H1 (cell line): ENCODE measurements around the gene ZNF20. TPM values are rescaled to one million over a fixed set of nuclear protein-coding genes. Genes with fewer than 3 reads are reported as not detected.
A peak's percentile ranks its signal among the peaks of the same experiment; 100 is the strongest.

ENCODE experiments used
- CTCF ChIA-PET: fragments of 300-600 bp; sonication (Branson Sonifier 250); formaldehyde crosslinking; loops from one replicate; lab custom pipeline; 2021; ENCODE audit not compliant: partially characterized antibody; lab: Charles Lee
- POLR2A ChIA-PET: fragments of 300-600 bp; sonication (Branson Sonifier 250); formaldehyde crosslinking; loops from one replicate; lab custom pipeline; 2021; ENCODE audit warnings: inconsistent platforms; ENCODE audit not compliant: partially characterized antibody; lab: Charles Lee
- DNase-seq, 2 experiments: peaks; one replicate each; pipeline versions ENCODE4 v3.0.0 to v3.0.0-alpha.2; 2010 to 2022; ENCODE audit warnings: low spot score in 2 of 2, low read depth in 1 of 2, mixed read lengths in 1 of 2
- FAIRE-seq: peaks from 2 replicates; lab custom pipeline; 2011; peaks lifted over from hg19 to GRCh38; lab: Jason Lieb, UNC
- H2AFZ ChIP-seq: 2 replicates; pipeline ENCODE4 v1.8.1; 2012; ENCODE audit warnings: low read length, inconsistent platforms
- H2AK5ac ChIP-seq: 2 replicates; pipeline ENCODE4 v1.6.1; 2013; ENCODE audit warnings: low read depth, low read length
- H2BK120ac ChIP-seq: replicated peaks from 2 replicates; pipeline ENCODE3; 2013; ENCODE audit warnings: low read depth, low read length, inconsistent platforms
- H2BK12ac ChIP-seq: 2 replicates; pipeline ENCODE4 v1.6.1; 2013; ENCODE audit warnings: low read depth, low read length
- H2BK15ac ChIP-seq: 2 replicates; pipeline ENCODE4 v1.6.1; 2013; ENCODE audit warnings: low read length
- H2BK20ac ChIP-seq: 2 replicates; pipeline ENCODE4 v1.6.1; 2013; ENCODE audit warnings: low read length
- H2BK5ac ChIP-seq: 2 replicates; pipeline ENCODE4 v1.6.1; 2013; ENCODE audit warnings: low read depth, low read length
- H3K14ac ChIP-seq: 2 replicates; pipeline ENCODE4 v1.6.1; 2013; ENCODE audit warnings: inconsistent platforms; ENCODE audit not compliant: insufficient read length
- H3K18ac ChIP-seq: 2 replicates; pipeline ENCODE4 v1.6.1; 2013; ENCODE audit warnings: low read length; ENCODE audit errors: extremely low read depth
- H3K23ac ChIP-seq: 2 replicates; pipeline ENCODE4 v1.6.1; 2013; ENCODE audit warnings: inconsistent platforms; ENCODE audit not compliant: insufficient read length
- H3K23me2 ChIP-seq: 2 replicates; pipeline ENCODE4 v1.6.1; 2013; ENCODE audit warnings: low read depth, low read length
- H3K27ac ChIP-seq: 2 replicates; pipeline ENCODE4 v1.6.1; 2011; ENCODE audit warnings: low read depth, low read length, inconsistent platforms
- H3K27me3 ChIP-seq, 4 experiments: replicated peaks in 1 of 4; 1 replicate in 1 of 4; 2 replicates in 3 of 4; pipeline versions ENCODE4 v1.6.1 to v1.8.1; 2011 to 2013; ENCODE audit warnings: low read length in 3 of 4, mild to moderate bottlenecking in 3 of 4, inconsistent platforms in 2 of 4, mixed read lengths in 2 of 4, moderate library complexity in 1 of 4; ENCODE audit not compliant: control insufficient read depth in 3 of 4, insufficient read depth in 3 of 4; ENCODE audit errors: extremely low read depth in 1 of 4
- H3K36me3 ChIP-seq, 4 experiments: 2 replicates each; pipeline versions ENCODE4 v1.6.1 to v1.8.1; 2011 to 2013; ENCODE audit warnings: mild to moderate bottlenecking in 4 of 4, low read length in 3 of 4, moderate library complexity in 2 of 4, control low read depth in 1 of 4, inconsistent platforms in 1 of 4; ENCODE audit not compliant: insufficient read depth in 4 of 4, control insufficient read depth in 2 of 4
- H3K4ac ChIP-seq: replicated peaks from 2 replicates; pipeline ENCODE3; 2013; ENCODE audit warnings: low read length, low read depth, mixed read lengths, inconsistent platforms; ENCODE audit not compliant: insufficient read length
- H3K4me1 ChIP-seq, 4 experiments: replicated peaks in 1 of 4; 1 replicate in 1 of 4; 2 replicates in 3 of 4; pipeline versions ENCODE4 v1.6.1 to v1.8.1; 2011 to 2013; ENCODE audit warnings: low read length in 3 of 4, inconsistent platforms in 2 of 4, mixed read lengths in 1 of 4; ENCODE audit not compliant: insufficient read depth in 4 of 4, control insufficient read depth in 3 of 4
- H3K4me2 ChIP-seq, 2 experiments: 2 replicates each; pipeline versions ENCODE4 v1.6.1 to v1.8.1; 2011 to 2013; ENCODE audit warnings: low read depth in 2 of 2, low read length in 2 of 2, control low read depth in 1 of 2, inconsistent platforms in 1 of 2, mild to moderate bottlenecking in 1 of 2; ENCODE audit not compliant: insufficient read depth in 1 of 2
- H3K4me3 ChIP-seq, 4 experiments: fragments of 200-600, 300-600 bp in 1 of 4; sonication (generic), shearing (Covaris generic), sonication (Bioruptor Twin) in 1 of 4; 2 replicates each; pipeline versions ENCODE4 v1.5.1 to v1.8.1; 2011 to 2016; ENCODE audit warnings: low read length in 4 of 4, low read depth in 3 of 4, control low read depth in 2 of 4, inconsistent platforms in 2 of 4, mild to moderate bottlenecking in 2 of 4, mixed read lengths in 1 of 4, moderate library complexity in 1 of 4; ENCODE audit not compliant: insufficient read depth in 2 of 4; ENCODE audit errors: extremely low read depth in 1 of 4
- H3K56ac ChIP-seq: replicated peaks from 2 replicates; pipeline ENCODE3; 2013; ENCODE audit warnings: low read depth, mild to moderate bottlenecking, mixed read lengths, low read length, inconsistent platforms; ENCODE audit not compliant: insufficient read length
- H3K79me1 ChIP-seq: 2 replicates; pipeline ENCODE4 v1.6.1; 2013; ENCODE audit warnings: low read depth, low read length, control low read depth
- H3K79me2 ChIP-seq, 2 experiments: 2 replicates each; pipeline versions ENCODE4 v1.6.1 to v1.8.1; 2012 to 2013; ENCODE audit warnings: low read length in 2 of 2, mild to moderate bottlenecking in 2 of 2, inconsistent platforms in 1 of 2; ENCODE audit not compliant: insufficient read depth in 2 of 2, control insufficient read depth in 1 of 2
- H3K9ac ChIP-seq, 4 experiments: replicated peaks in 1 of 4; 1 replicate in 1 of 4; 2 replicates in 3 of 4; pipeline versions ENCODE4 v1.6.1 to v1.8.1; 2011 to 2013; ENCODE audit warnings: low read depth in 3 of 4, low read length in 3 of 4, control low read depth in 2 of 4, mild to moderate bottlenecking in 2 of 4, moderate library complexity in 2 of 4, inconsistent platforms in 1 of 4; ENCODE audit errors: extremely low read depth in 1 of 4
- H3K9me3 ChIP-seq, 2 experiments: 2 replicates each; pipeline versions ENCODE4 v1.6.1 to v1.8.1; 2012 to 2013; ENCODE audit warnings: mild to moderate bottlenecking in 2 of 2, moderate library complexity in 2 of 2, control low read depth in 1 of 2, inconsistent platforms in 1 of 2, low read depth in 1 of 2, low read length in 1 of 2, mixed read lengths in 1 of 2; ENCODE audit not compliant: insufficient read depth in 2 of 2
- H4K20me1 ChIP-seq, 2 experiments: replicated peaks in 1 of 2; 2 replicates each; pipeline versions ENCODE3 to v1.8.1; 2011 to 2013; ENCODE audit warnings: inconsistent platforms in 2 of 2, low read length in 2 of 2, mild to moderate bottlenecking in 1 of 2; ENCODE audit not compliant: insufficient read depth in 2 of 2, control insufficient read depth in 1 of 2
- H4K5ac ChIP-seq: 2 replicates; pipeline ENCODE4 v1.6.1; 2013; ENCODE audit warnings: low read length, low read depth, mixed read lengths, inconsistent platforms; ENCODE audit not compliant: insufficient read length
- H4K8ac ChIP-seq: 2 replicates; pipeline ENCODE4 v1.8.0; 2013; ENCODE audit warnings: mild to moderate bottlenecking, moderate library complexity, low read length, inconsistent platforms; ENCODE audit not compliant: insufficient read depth; ENCODE audit errors: extremely low read depth
- H4K91ac ChIP-seq: replicated peaks from 2 replicates; pipeline ENCODE3; 2013; ENCODE audit warnings: low read length, mixed read lengths, inconsistent platforms; ENCODE audit not compliant: insufficient read length
- GABPA ChIP-seq: IDR thresholded peaks from 2 replicates; pipeline ENCODE4 v1.6.1; 2011; ENCODE audit warnings: mild to moderate bottlenecking, low read length, moderate library complexity, borderline replicate concordance; ENCODE audit not compliant: insufficient read depth
- KDM1A ChIP-seq: fragments of 200-600, 300-600 bp; sonication (generic); IDR thresholded peaks from 2 replicates; pipeline ENCODE4 v1.7.1; 2016; ENCODE audit warnings: mild to moderate bottlenecking, low read length, borderline replicate concordance
- RAD21 ChIP-seq, 2 experiments: IDR thresholded peaks in 1 of 2; conservative IDR thresholded peaks in 1 of 2; 2 replicates each; pipeline ENCODE4 v1.6.1; 2011; ENCODE audit warnings: low read depth in 2 of 2, low read length in 2 of 2, improper control_type of control experiment in 1 of 2, inconsistent platforms in 1 of 2, mild to moderate bottlenecking in 1 of 2, moderate library complexity in 1 of 2
- RXRA ChIP-seq: IDR thresholded peaks from 2 replicates; pipeline ENCODE4 v1.6.1; 2011; ENCODE audit warnings: low read depth, mild to moderate bottlenecking, low read length, moderate library complexity; ENCODE audit not compliant: insufficient read depth
- SIRT6 ChIP-seq: IDR thresholded peaks from one replicate; pipeline ENCODE4 v1.7.1; 2012; ENCODE audit warnings: low read length, inconsistent platforms
- SIX5 ChIP-seq: IDR thresholded peaks from 2 replicates; pipeline ENCODE4 v1.6.1; 2011; ENCODE audit warnings: mild to moderate bottlenecking, low read depth, low read length
- SUZ12 ChIP-seq: fragments of 200-600 bp; sonication (generic); IDR thresholded peaks from 2 replicates; pipeline ENCODE4 v1.6.1; 2012; ENCODE audit warnings: mild to moderate bottlenecking, inconsistent platforms, low read length, moderate library complexity, mixed read lengths
- TAF7 ChIP-seq: optimal IDR thresholded peaks from 2 replicates; pipeline ENCODE3; 2011; ENCODE audit warnings: low read depth, mild to moderate bottlenecking, inconsistent platforms, low read length, moderate library complexity, borderline replicate concordance
- TEAD4 ChIP-seq: IDR thresholded peaks from 2 replicates; pipeline ENCODE4 v1.6.1; 2012; ENCODE audit warnings: low read depth, low read length, inconsistent platforms, mixed read lengths
- ZNF274 ChIP-seq: IDR thresholded peaks from 2 replicates; pipeline ENCODE4 v1.7.0; 2012; ENCODE audit warnings: low read length, borderline replicate concordance; ENCODE audit errors: extremely low read depth
- WGBS, 2 experiments: shearing (Covaris generic) in 1 of 2; methylation state at CpG; one replicate each; pipeline versions ENCODE4 v1.1.6 to v1.1.7; 2013 to 2015; ENCODE audit warnings: low lambda C conversion rate in 2 of 2, mixed read lengths in 2 of 2, inconsistent platforms in 1 of 2, low coverage in 1 of 2, missing lambda C conversion rate in 1 of 2; ENCODE audit not compliant: insufficient replicate concordance in 2 of 2, insufficient coverage in 1 of 2, insufficient read length in 1 of 2; ENCODE audit errors: extremely low coverage in 1 of 2, missing lambda C conversion rate in 1 of 2; 5-methylcytosine and 5-hydroxymethylcytosine counted together
- polyA plus RNA-seq, 7 experiments: library from polyadenylated mRNA; depleted of rRNA in 3 of 7; stranded (reverse) in 5 of 7; unstranded in 2 of 7; fragments of >200 nt in 5 of 7; fragments of 200-250 nt in 2 of 7; gene quantifications; 1 replicate in 5 of 7; 2 replicates in 1 of 7; 4 replicates in 1 of 7; pipeline versions ENCODE4 v1.2.1 to v1.2.3, GENCODE V29; 2011 to 2013; ENCODE audit warnings: missing spikeins in 2 of 7, mixed read lengths in 2 of 7
- total RNA-seq: library from RNA; stranded (reverse); fragmentation: NEBNext Ultra II Directional; extraction: Animal tissue kit (Norgen Biotek cat#: 25700); gene quantifications from 2 replicates; pipeline ENCODE4 v1.2.1, GENCODE V29; 2021

Gene ZNF20
- total and polyA plus RNA-seq, 2 of the 8 experiments (the other 6 are each of a cell fraction or from before 2014, with no cell fraction given), result 1.6 to 9.0 TPM

DNA sequence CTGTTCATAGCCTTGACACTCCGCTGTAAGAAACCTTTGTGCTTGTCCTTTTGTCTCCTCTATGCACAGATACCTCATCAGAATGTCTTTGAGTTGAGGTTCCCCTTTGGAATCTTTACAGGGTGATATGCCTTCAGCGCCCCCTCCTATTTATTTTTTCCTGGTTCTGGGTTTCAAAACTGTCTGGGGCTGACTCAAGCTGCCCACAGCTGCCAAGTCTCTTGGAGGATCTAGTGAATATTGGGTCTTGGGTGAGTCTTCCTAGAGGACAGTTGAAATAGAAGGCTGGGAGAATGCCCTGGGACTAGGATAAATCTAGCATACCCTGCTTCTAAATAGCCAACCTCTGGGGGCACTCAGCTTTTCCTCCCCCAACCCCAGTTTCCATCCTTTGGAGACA lies 23.7 kb upstream of the ZNF20 start:
- Histone ChIP-seq H3K56ac (no peak overlapping the region), H3K36me3 (no peaks in the 10 kb centered on the region; a peak in 1 of 8 replicates), H3K9me3 (peaks cover 0 to 5% of the 10 kb centered on the region in 2 experiments; a peak in 1 of 4 replicates), H2BK20ac (no peak overlapping the region), H3K4me1 (peaks cover 0 to 3% (median 1%) of the 10 kb centered on the region in 4 experiments; a peak in 2 of 7 replicates), H3K18ac (no peak overlapping the region), H3K4ac (no peak overlapping the region), H2BK5ac (no peak overlapping the region), H2BK15ac (no peak overlapping the region), H4K8ac (no peak overlapping the region), H3K4me3 (peak overlapping the region; percentile 87 to 97 (median 94)), H3K23ac (no peak overlapping the region), H3K79me1 (peaks cover 3% of the 10 kb centered on the region; the same call in 1 of the 2 replicates), H3K9ac (peak overlapping the region; percentile 74 to 89 (median 88); a peak in 4 of 7 replicates), H3K27ac (no peak overlapping the region), H2AFZ (no peak overlapping the region), H3K4me2 (peak overlapping the region; percentile 69 to 84), H4K91ac (no peak overlapping the region), H2BK12ac (no peak overlapping the region)
- 20% methylated on average over 2 of the region's 2 CpGs; no CpG with 5 or more reads in 1 of the 2 experiments for WGBS, 2 experiments
- no peak for TF ChIP-seq ZNF274
- no peak for TF ChIP-seq KDM1A
- TF ChIP-seq SIX5, result no peak
- TF ChIP-seq RXRA, result no peak
- TF ChIP-seq SIRT6, result no peak
- no peak for TF ChIP-seq SUZ12
- no peak for TF ChIP-seq GABPA
- TF ChIP-seq TEAD4, result no peak
- TF ChIP-seq TAF7, result no peak
- TF ChIP-seq RAD21 (IDR thresholded peaks at IDR 0.05 in 1 of 2, conservative IDR thresholded peaks at IDR 0.05 in 1 of 2; ENCODE audit: low read depth in 2 of 2, low read length in 2 of 2), result no peak
- TF ChIP-seq, all 59 proteins: peak for 0
- Histone ChIP-seq H4K20me1 (peaks cover 2 to 4% of the 10 kb centered on the region in 2 experiments), H3K14ac (no peak overlapping the region), H3K27me3 (no peaks in the 10 kb centered on the region), H3K79me2 (peaks cover 0 to 38% of the 10 kb centered on the region in 2 experiments; a peak in 3 of 4 replicates), H3K23me2 (peaks cover 6% of the 10 kb centered on the region), H2AK5ac (no peak overlapping the region), H4K5ac (no peak overlapping the region), H2BK120ac (no peak overlapping the region)
- POLR2A ChIA-PET, result interaction anchor here (0.6 to 2.0 kb wide), 7 partner anchors 8 to 396 kb away, joined by 3 to 9 read pairs (median 3); partner anchors contain the start of genes ZNF20, ZNF625 and ZNF878
- no peak for DNase-seq
- CTCF ChIA-PET, result no interaction called here
- no peak for FAIRE-seq
